ENCODE results near the gene UCK2. TPM values are rescaled to one million over a fixed set of nuclear protein-coding genes. Genes with fewer than 3 reads are reported as not detected.
A peak's percentile ranks its signal among the peaks of the same experiment; 100 is the strongest.

Gene UCK2
- total and polyA plus RNA-seq, 2 of the 8 experiments (the other 6 are each of a cell fraction or from before 2014, with no cell fraction given) = 103 to 109 TPM

DNA sequence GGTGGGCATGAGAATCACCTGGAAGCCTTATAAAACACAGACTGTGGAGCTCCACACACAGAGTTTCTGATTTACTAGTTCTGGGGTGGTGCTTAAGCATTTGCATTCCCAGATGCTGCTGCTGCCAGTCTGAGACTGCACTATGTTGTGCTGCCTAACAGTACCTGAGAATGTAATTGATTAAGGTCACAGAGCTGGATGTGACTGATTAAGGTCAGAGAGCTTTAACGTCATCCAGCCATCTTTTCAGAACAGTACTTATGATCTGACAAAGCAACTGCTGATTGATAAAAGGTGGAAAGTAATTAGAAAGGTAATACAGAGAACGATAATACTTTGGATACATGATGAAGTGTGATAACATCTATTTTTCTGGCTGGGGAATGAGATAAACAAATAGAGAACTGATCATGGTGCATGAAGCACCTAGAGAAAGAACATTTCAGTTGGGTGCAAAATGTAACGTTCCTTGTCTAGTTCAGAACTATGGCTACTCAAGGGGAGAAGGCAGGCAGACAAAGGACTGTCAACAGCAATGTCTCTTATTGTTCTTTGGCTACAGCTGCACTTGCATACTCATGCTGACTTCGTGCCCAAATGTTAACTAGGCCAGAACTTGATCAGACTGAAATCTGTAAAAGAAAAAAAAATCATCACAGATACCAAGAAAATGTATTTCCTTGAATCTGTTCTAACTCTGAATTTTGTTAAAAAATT, 3.7 kb upstream of the UCK2 start:
- no peak overlapping the region for H3K4me2 ChIP-seq (ENCODE audit: insufficient read depth in 1 of 2, low read depth in 2 of 2, low read length in 2 of 2)
- 0 out of 2 replicates have a peak overlapping the region, but pooled peaks have one; percentile 5 for H2AFZ ChIP-seq (ENCODE audit: low read length)
- no peak overlapping the region for H2BK15ac ChIP-seq (ENCODE audit: low read length)
- POLR2A ChIA-PET (ENCODE audit: partially characterized antibody) = interaction anchor here (1.1 kb wide), 1 partner anchor 54 kb away, joined by 3 read pairs; no protein-coding TSS in a partner anchor
- no peaks in the 10 kb centered on the region; the same call in 1 of the 2 replicates for H3K23me2 ChIP-seq (ENCODE audit: low read depth, low read length)
- no peak overlapping the region for H2BK120ac ChIP-seq (replicated peaks; ENCODE audit: low read depth, low read length)
- DNase-seq (ENCODE audit: low read depth in 1 of 2, low spot score in 2 of 2) (no peak), FAIRE-seq (no peak)
- H3K27me3 ChIP-seq (replicated peaks in 1 of 4; ENCODE audit: control insufficient read depth in 3 of 4, extremely low read depth in 1 of 4, insufficient read depth in 3 of 4, low read length in 3 of 4) = no peaks in the 10 kb centered on the region
- WGBS, 2 experiments (ENCODE audit: extremely low coverage in 1 of 2, insufficient coverage in 1 of 2, insufficient read length in 1 of 2, insufficient replicate concordance in 2 of 2, low coverage in 1 of 2, low lambda C conversion rate in 2 of 2, missing lambda C conversion rate in 1 of 2) = 83% methylated on average over 4 of the region's 4 CpGs; no CpG with 5 or more reads in 1 of the 2 experiments
- no peaks in the 10 kb centered on the region for H4K20me1 ChIP-seq (replicated peaks in 1 of 2; ENCODE audit: control insufficient read depth in 1 of 2, insufficient read depth in 2 of 2, low read length in 2 of 2)
- peaks cover 0 to 6% (median 3%) of the 10 kb centered on the region in 4 experiments; a peak in 3 of 7 replicates for H3K4me1 ChIP-seq (replicated peaks in 1 of 4; ENCODE audit: control insufficient read depth in 3 of 4, insufficient read depth in 4 of 4, low read length in 3 of 4)
- no peak overlapping the region for H3K9ac ChIP-seq (replicated peaks in 1 of 4; ENCODE audit: extremely low read depth in 1 of 4, low read depth in 3 of 4, low read length in 3 of 4)
- H3K79me1 ChIP-seq (ENCODE audit: low read depth, low read length) = no peaks in the 10 kb centered on the region
- no peak overlapping the region for H3K4me3 ChIP-seq (ENCODE audit: extremely low read depth in 1 of 4, insufficient read depth in 2 of 4, low read depth in 3 of 4, low read length in 4 of 4)
- H4K8ac ChIP-seq (ENCODE audit: extremely low read depth, insufficient read depth, low read length) = no peak overlapping the region
- no peak overlapping the region for H3K56ac ChIP-seq (replicated peaks; ENCODE audit: insufficient read length, low read depth, low read length)
- H2BK20ac ChIP-seq (ENCODE audit: low read length) = no peak overlapping the region
- H4K5ac ChIP-seq (ENCODE audit: insufficient read length, low read depth, low read length) = no peak overlapping the region
- no peak overlapping the region for H4K91ac ChIP-seq (replicated peaks; ENCODE audit: insufficient read length, low read length)
- no peak overlapping the region for H3K14ac ChIP-seq (ENCODE audit: insufficient read length)
- H3K36me3 ChIP-seq (ENCODE audit: control insufficient read depth in 2 of 4, insufficient read depth in 4 of 4, low read length in 3 of 4) = no peaks in the 10 kb centered on the region
- H2AK5ac ChIP-seq (ENCODE audit: low read depth, low read length) = no peak overlapping the region
- peaks cover 0 to 7% of the 10 kb centered on the region in 2 experiments; a peak in 2 of 4 replicates for H3K79me2 ChIP-seq (ENCODE audit: control insufficient read depth in 1 of 2, insufficient read depth in 2 of 2, low read length in 2 of 2)
- no peak overlapping the region for H2BK5ac ChIP-seq (ENCODE audit: low read depth, low read length)
- H2BK12ac ChIP-seq (ENCODE audit: low read depth, low read length) = no peak overlapping the region
- H3K4ac ChIP-seq (replicated peaks; ENCODE audit: insufficient read length, low read depth, low read length) = no peak overlapping the region
- H3K18ac ChIP-seq (ENCODE audit: extremely low read depth, low read length) = no peak overlapping the region
- CTCF ChIA-PET (ENCODE audit: partially characterized antibody) = interaction anchor here (0.6 to 1.8 kb wide), 6 partner anchors 24 to 105 kb away, joined by 3 to 4 read pairs (median 3); partner anchors contain the start of gene TMCO1
- no peaks in the 10 kb centered on the region for H3K9me3 ChIP-seq (ENCODE audit: insufficient read depth in 2 of 2, low read depth in 1 of 2, low read length in 1 of 2)
- no peak overlapping the region for H3K27ac ChIP-seq (ENCODE audit: low read depth, low read length)
- no peak for TF ChIP-seq TCF12 (IDR thresholded peaks at IDR 0.05; ENCODE audit: low read depth, low read length)
- no peak for TF ChIP-seq RBBP5 (IDR thresholded peaks at IDR 0.05; ENCODE audit: borderline replicate concordance, low read depth, low read length)
- no peak overlapping the region for H3K23ac ChIP-seq (ENCODE audit: insufficient read length)

Measured in H1 (cell line).